GM19452 (cell line): ENCODE measurements around the gene KANSL1.

Source experiments
- ATAC-seq: cut with Tn5 transposase; IDR thresholded peaks from one replicate; pipeline ENCODE4 v1.9.1; 2021; ENCODE audit not compliant: unreplicated experiment

Gene KANSL1

GRCh38 chr17:46140645-46141197, 52.5 kb downstream of the KANSL1 start:
- ATAC-seq: no peak

GRCh38 chr17:46139432-46140210, 53.6 kb downstream of the KANSL1 start:
- no peak for ATAC-seq

GRCh38 chr17:46138473-46138872, 54.8 kb downstream of the KANSL1 start:
- ATAC-seq: no peak

- no peak for ATAC-seq
Observed at GRCh38 chr17:46136820-46137219, 56.4 kb downstream of the KANSL1 start.

- ATAC-seq: no peak
Observed at GRCh38 chr17:46135879-46136563, 57.2 kb downstream of the KANSL1 start.

- ATAC-seq: no peak
Observed at GRCh38 chr17:46135126-46135812, 58.0 kb downstream of the KANSL1 start.

- no peak for ATAC-seq
Observed at GRCh38 chr17:46129302-46129701, 63.9 kb downstream of the KANSL1 start.

- ATAC-seq: no peak
Observed at GRCh38 chr17:46128453-46128852, 64.8 kb downstream of the KANSL1 start.

- no peak for ATAC-seq
Observed at GRCh38 chr17:46127524-46127923, 65.7 kb downstream of the KANSL1 start.

- ATAC-seq: no peak
Observed at GRCh38 chr17:46126840-46127239, 66.4 kb downstream of the KANSL1 start.

- ATAC-seq: no peak
Observed at GRCh38 chr17:46125831-46126230, 67.4 kb downstream of the KANSL1 start.

GRCh38 chr17:46124695-46125592, 68.3 kb downstream of the KANSL1 start:
- no peak for ATAC-seq

GRCh38 chr17:46123607-46124006, 69.6 kb downstream of the KANSL1 start:
- no peak for ATAC-seq

- ATAC-seq: no peak
Observed at GRCh38 chr17:46122486-46122871, 70.8 kb downstream of the KANSL1 start.

GRCh38 chr17:46121841-46122485, 71.3 kb downstream of the KANSL1 start:
- no peak for ATAC-seq

GRCh38 chr17:46121165-46121764, 72.0 kb downstream of the KANSL1 start:
- ATAC-seq: no peak

- ATAC-seq: no peak
Observed at GRCh38 chr17:46120537-46120936, 72.7 kb downstream of the KANSL1 start.

GRCh38 chr17:46120078-46120477, 73.2 kb downstream of the KANSL1 start:
- no peak for ATAC-seq

- no peak for ATAC-seq
Observed at GRCh38 chr17:46118964-46119363, 74.3 kb downstream of the KANSL1 start.
